ENCODE data around the gene EME2.

DNA sequence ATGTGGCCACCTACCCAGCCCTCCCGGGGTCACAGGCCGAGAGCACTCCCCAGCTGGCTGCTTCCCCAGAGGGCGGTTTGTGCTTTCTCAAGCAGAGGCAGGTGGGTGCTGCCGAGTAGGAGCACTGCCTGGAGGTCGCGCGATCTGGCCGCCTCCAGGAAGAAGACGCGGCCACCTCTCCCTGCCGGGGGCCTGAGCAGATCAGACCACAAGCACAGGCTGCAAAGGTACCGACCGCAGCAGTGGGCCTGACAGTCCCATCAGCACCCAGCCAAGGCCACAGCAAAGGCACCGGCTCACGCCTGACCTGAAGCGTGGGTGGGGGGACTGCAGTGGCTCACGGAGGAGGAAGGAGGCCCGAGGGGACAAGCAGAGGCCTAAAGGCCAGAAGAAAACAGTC, 36.1 kb downstream of the EME2 start:
- TF ChIP-seq, protein P1, sequence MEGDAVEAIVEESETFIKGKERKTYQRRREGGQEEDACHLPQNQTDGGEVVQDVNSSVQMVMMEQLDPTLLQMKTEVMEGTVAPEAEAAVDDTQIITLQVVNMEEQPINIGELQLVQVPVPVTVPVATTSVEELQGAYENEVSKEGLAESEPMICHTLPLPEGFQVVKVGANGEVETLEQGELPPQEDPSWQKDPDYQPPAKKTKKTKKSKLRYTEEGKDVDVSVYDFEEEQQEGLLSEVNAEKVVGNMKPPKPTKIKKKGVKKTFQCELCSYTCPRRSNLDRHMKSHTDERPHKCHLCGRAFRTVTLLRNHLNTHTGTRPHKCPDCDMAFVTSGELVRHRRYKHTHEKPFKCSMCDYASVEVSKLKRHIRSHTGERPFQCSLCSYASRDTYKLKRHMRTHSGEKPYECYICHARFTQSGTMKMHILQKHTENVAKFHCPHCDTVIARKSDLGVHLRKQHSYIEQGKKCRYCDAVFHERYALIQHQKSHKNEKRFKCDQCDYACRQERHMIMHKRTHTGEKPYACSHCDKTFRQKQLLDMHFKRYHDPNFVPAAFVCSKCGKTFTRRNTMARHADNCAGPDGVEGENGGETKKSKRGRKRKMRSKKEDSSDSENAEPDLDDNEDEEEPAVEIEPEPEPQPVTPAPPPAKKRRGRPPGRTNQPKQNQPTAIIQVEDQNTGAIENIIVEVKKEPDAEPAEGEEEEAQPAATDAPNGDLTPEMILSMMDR (IDR thresholded peaks at IDR 0.05): no peak
- no peak for TF ChIP-seq POLR2A (IDR thresholded peaks at IDR 0.05)
